AG08395 (cell line): ENCODE data around the gene DSG2.
"Not testable (repeated sequence)": the region's sequence is repeated elsewhere in the genome, so short reads cannot be mapped to it uniquely, and the experiment has no call there.

Source experiments
- DNase-seq: peaks from one replicate; pipeline ENCODE4 v3.0.0; 2012; ENCODE audit warnings: mixed read lengths, low spot score

The DSG2 gene

DNA sequence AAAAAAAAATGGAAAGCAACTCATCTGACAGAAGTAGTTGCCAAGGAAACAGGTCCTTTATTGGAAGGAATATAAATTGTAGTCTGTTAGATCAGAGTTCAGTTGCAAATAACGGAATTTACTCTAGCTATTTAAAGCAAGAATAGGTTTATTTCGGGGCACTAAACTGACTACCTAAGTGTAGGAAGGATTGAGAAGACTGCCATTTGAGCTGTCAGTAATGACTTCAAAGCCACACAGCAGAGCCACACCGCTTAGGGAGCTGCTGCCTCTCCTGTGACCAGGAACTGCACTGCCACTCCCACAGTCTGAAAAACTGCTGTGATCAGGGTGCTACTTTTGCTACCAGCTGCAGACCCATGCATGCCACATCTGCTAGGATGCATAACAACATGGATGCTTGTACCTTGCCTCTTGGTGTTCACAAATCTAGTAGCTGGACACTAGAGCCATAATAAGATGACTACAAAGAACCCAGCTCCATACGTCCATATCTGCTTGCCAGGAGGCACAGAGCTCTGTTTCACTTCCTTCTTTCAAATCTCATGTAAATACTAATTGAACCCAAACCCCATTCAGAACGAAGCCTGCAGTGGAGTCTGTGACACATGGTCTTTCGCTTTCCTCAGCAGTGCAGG is 2.2 kb downstream of the DSG2 start:
- DNase-seq, result no peak

GRCh38 chr18:31503011-31503410 is 5.0 kb downstream of the DSG2 start:
- no peak for DNase-seq

DNA sequence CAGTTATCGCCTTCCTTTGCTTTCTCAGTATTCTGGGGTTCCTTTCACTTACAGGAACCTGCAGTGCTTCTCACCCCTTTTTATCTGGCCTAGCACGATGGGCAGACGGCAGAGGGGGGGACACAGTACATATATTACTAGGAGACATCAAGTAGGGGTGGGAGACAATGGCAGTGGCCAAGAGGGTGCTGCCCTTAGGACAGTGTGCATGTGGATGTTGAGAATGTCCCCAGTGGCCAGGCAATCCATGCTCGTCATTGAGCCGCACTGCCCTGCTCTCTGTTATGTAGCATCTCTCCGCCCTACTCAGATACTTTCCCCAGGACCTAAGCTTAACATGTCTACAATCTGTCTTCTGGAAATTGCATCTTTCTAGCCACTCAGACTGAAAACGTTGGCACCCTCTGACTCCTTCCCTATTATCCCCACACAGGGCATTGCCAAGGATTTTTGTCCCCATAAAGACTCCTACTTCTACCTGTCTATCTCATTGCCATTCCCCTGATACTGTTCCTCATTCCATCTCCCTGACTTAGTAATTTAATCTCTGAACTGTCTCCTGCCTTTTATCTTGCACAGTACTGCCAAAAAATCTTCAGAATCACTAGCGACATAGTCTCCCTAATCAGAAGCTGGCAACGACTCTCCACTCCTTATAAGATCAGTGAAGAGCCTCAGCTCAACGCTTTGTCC is 6.6 kb downstream of the DSG2 start:
- DNase-seq, result no peak

- no peak for DNase-seq
These were observed 7.2 kb downstream of the DSG2 start for GRCh38 chr18:31505156-31505555.

DNA sequence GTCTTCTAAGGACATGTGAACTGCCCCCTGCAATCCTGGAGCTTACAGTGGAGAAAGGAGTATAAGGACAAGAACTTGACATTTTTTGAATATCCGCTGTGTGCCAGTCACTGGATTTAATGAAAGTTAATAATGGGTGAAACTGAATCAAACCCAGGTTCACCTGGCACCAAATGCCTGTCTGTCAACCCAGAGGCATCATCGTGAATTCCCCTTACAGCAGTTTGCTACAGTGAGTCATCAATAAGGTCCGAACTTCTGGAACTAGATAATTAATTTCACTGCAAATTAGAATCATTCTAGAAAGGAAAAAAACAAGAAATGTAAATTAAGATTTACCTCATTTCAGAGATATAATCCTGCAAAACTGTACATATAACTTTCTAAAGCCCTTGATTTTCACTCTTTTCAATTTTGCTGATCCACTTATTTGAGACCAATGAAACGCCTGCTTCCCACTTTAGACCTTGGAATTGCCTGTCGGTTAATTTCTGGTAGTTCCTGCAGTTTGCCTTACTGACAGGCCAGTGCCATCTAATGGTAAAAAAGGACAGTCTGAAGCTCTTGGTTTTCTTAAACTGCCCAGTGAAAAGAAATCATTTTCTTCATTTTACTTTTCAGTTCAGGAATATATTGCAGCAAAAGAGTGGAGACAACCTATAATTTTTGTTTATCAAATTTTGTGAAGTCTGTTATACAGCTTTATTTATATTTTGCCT is 8.2 kb downstream of the DSG2 start:
- no peak for DNase-seq

- DNase-seq, result not testable (repeated sequence)
These were observed 9.1 kb downstream of the DSG2 start for GRCh38 chr18:31507124-31507523.

DNA sequence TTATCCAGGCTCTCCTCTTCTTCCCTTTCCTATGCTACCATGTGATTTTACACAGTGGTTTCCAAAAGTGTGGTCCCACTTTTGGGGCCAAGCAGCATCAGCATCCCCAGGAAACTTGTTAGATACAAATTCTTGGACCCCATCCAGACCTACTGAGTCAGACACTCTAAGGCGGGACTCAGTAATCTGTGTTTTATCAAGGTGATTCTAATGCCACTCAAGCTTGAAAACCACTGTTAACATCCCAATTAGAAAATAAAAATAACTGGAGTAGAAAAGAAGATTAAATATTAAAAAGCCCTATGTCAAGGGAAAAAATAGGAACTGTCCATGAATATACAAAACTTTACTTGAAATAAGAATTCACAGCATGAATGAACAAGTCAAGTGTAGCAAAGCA is 10.8 kb downstream of the DSG2 start:
- no peak for DNase-seq

- no peak for DNase-seq
These were observed 11.6 kb downstream of the DSG2 start for GRCh38 chr18:31509571-31509970.

GRCh38 chr18:31510319-31510718 is 12.3 kb downstream of the DSG2 start:
- DNase-seq, result no peak

- DNase-seq, result no peak
These were observed 13.1 kb downstream of the DSG2 start for GRCh38 chr18:31511098-31511497.

DNA sequence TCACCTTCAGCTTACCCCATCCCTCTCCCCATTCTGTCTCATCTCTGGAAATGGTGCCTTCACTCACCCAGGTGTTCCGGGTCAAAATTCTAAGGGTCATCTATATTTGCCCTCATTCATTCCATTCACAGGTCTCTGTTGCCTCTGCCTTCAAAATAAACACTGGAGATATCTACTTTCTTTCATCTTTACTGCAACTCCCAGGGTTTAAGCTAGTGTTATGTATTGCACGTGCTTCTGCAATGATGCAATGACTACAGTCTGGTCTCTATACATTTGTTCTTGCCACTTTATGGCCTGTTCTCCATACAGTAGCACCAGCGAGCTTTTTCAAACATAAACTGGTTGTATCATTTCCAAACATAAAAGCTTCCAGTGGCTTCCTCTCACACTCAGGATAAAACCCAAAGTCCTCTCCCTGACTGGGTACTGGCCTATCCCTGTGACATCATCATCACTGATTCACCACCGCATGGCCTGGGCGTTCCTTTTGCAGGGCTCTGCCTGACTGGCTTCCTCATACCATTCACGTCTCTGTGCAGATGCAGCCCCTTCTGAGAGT is 14.3 kb downstream of the DSG2 start:
- no peak for DNase-seq

DNA sequence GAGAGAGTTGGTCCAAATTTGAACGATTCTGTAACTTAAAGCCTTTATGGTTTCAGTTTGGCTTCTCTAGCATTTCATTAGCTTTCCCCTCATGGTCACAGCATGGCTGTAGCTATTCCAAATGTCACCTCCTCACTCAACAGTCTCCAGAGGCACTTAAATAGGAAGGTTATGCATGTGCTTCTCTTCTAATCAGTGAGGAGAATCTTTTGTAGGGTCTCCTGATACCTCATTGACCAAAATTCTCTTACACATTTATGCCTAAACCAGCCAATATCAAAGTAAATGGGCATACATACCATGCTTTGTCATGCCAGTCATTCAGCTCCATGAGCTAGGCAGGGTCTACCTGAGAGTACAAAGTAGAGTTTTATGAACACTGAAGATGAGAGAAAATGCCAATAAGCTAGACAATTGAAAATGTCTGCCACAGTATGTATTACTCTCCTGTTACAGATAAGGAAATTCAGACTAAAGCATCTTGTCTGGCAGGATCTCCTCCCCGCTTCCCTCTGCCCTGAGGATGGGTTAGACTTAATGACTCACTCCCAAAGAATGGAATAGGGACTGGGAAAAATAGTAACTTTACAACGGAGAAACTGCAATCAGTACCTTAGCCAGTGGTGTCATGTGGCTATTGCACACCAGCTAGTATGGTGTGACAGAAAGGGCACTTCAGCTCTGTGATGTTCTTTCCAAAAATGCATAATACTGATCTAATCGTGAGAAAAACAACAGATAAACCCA is 15.4 kb downstream of the DSG2 start:
- no peak for DNase-seq

DNA sequence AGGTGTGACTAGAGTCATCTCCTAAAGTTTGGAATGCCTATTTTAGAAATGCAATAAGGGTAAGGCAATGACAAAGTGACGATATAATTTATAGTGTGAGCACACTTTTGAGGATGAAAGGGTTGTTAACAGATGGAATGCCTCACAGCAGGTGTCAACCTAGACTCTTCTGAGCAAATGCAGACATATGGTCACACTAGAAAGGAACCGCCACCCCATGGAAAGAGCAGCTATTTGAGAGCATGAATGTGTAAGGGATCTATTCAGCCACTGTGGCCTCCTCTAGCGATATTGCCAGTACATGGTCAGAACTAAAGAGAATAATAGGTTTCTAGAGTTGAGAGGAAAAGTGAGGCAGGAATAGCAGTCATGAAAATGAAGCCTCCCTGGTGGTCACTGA is 18.5 kb downstream of the DSG2 start:
- no peak for DNase-seq

- DNase-seq, result no peak
These were observed 28.4 kb downstream of the DSG2 start for GRCh38 chr18:31526374-31526773.

DNA sequence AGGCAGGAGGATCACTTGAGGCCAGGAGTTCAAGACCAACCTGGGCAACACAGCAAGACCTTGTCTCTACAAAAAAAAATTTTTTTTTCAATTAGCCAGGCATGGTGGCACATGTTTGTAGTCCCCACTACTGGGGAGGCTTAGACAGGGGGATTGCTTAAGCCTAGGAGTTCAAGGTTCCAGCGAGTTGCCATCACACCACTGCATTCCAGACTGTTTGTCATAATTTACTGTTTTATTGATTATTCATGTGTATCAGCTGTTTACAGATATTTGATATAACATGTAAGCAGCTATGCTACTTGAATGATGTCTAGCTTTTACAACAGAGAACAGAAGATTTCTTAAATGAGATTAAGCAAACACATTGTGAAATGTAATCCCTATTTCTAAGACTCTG is 35.3 kb downstream of the DSG2 start:
- no peak for DNase-seq

GRCh38 chr18:31538837-31539236 is 40.9 kb downstream of the DSG2 start:
- DNase-seq, result no peak

- no peak for DNase-seq
These were observed 48.5 kb downstream of the DSG2 start for GRCh38 chr18:31546476-31546875.

DNA sequence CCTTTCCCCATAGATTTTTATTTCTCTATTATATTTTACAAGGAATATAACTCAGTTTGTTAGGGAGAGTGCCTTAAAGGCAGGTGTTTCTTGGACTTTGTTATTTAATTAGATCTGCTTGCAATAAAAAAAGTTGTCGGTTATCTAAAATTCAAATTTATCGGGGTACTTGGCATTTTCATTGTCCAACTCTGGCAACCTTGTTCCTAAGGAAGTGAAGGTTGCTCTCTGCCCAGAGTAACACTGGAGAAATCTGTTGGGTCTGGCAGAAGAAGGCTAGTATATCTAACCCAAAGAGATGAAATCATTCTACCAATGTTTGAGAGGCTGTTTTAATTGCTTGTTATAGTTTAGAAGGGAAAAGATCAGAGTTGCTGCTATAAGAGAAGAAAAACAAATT is 50.9 kb downstream of the DSG2 start:
- DNase-seq, result no peak

GRCh38 chr18:31549416-31549815 is 51.4 kb downstream of the DSG2 start:
- DNase-seq, result no peak

GRCh38 chr18:31551883-31552282 is 53.9 kb downstream of the DSG2 start:
- DNase-seq, result no peak

GRCh38 chr18:31553800-31554199 is 55.8 kb downstream of the DSG2 start:
- no peak for DNase-seq

- no peak for DNase-seq
These were observed 56.8 kb downstream of the DSG2 start for GRCh38 chr18:31554776-31555175.
